Heart right ventricle (tissue), 16 donors: ENCODE measurements around the gene MID1. TPM values are rescaled to one million over a fixed set of nuclear protein-coding genes. Genes with fewer than 3 reads are reported as not detected.

Experiments
- ATAC-seq, 8 donors: fragments of 200-7000 bp; cut with Tn5 transposase; one replicate each; pipeline ENCODE4 v1.9.1; 2020; ENCODE audit warnings: mild to moderate bottlenecking in 8 of 8, moderate library complexity in 8 of 8, moderate number of reproducible peaks in 1 of 8
- DNase-seq, 2 donors: peaks; one replicate each; pipeline ENCODE4 v3.0.0-alpha.2; 2020
- H3K27ac ChIP-seq, 10 donors: fragments of 200-600 bp; sonication (generic) in 2 of 10; one replicate each; pipeline versions ENCODE4 v1.5.0 to v1.8.0; 2020 to 2022; ENCODE audit warnings: mild to moderate bottlenecking in 3 of 10
- H3K27me3 ChIP-seq, 7 donors: fragments of 200-600 bp; one replicate each; pipeline ENCODE4 v1.8.0; 2021 to 2022; ENCODE audit warnings: mild to moderate bottlenecking in 2 of 7
- H3K36me3 ChIP-seq, 9 donors: fragments of 200-600 bp; sonication (generic) in 1 of 9; one replicate each; pipeline versions ENCODE4 v1.5.0 to v1.8.0; 2020 to 2022; ENCODE audit warnings: mild to moderate bottlenecking in 2 of 9
- H3K4me1 ChIP-seq, 9 donors: fragments of 200-600 bp; sonication (generic) in 1 of 9; one replicate each; pipeline versions ENCODE4 v1.5.0 to v1.8.0; 2020 to 2022; ENCODE audit warnings: mild to moderate bottlenecking in 4 of 9
- H3K4me3 ChIP-seq, 10 donors: fragments of 200-600 bp; sonication (generic) in 2 of 10; one replicate each; pipeline versions ENCODE4 v1.5.0 to v1.8.0; 2020 to 2022; ENCODE audit warnings: mild to moderate bottlenecking in 7 of 10, moderate library complexity in 2 of 10
- H3K9me3 ChIP-seq, 11 donors: fragments of 200-600 bp in 10 of 11; sonication (generic) in 2 of 11; one replicate each; pipeline versions ENCODE4 v1.5.0 to v1.8.0; 2013 to 2022; ENCODE audit warnings: mild to moderate bottlenecking in 2 of 11, control low read depth in 1 of 11, moderate library complexity in 1 of 11
- CTCF ChIP-seq, 9 donors: fragments of 200-600 bp; sonication (generic) in 2 of 9; IDR thresholded peaks; one replicate each; pipeline versions ENCODE4 v1.5.0 to v1.8.0; 2021 to 2022; ENCODE audit warnings: antibody characterized with exemption in 9 of 9, mild to moderate bottlenecking in 5 of 9, moderate library complexity in 1 of 9
- WGBS, 2 donors: extraction: QIAGEN DNeasy Blood & Tissue Kit; methylation state at CpG; one replicate each; pipeline ENCODE4 v1.1.7; 2013; ENCODE audit warnings: inconsistent platforms in 1 of 2; 5-methylcytosine and 5-hydroxymethylcytosine counted together
- intact Hi-C, 10 donors: fragments of 100-400 bp; cut with DNase I; formaldehyde crosslinking; loops; one replicate each; pipeline versions ENCODE4 v1.11.1 to v1.14.2; 2022
- polyA plus RNA-seq, 2 donors: library from polyadenylated mRNA; stranded (reverse); fragments of 200-250 nt; gene quantifications; one replicate each; pipeline ENCODE4 v1.2.3, GENCODE V29; 2013
- total RNA-seq, 10 donors: library from RNA; stranded (reverse); fragmentation: NEBNext Ultra II Directional in 3 of 10; extraction: Animal tissue kit (Norgen Biotek cat#: 25700) in 3 of 10; gene quantifications; one replicate each; pipeline versions ENCODE4 v1.2.1 to v1.2.4, GENCODE V29; 2021 to 2023
- donor health status: Arrhythmogenic right ventricular cardiomyopathy.
- donor health status: ischemic (EF 13 %, LVEDD 7.1; RV severe dilation, severe dysfunction).
- donor health status: healthy with polysubstance abuse.
- donor health status: DM: no; HTN: yes; CAD: no.
- donor health status: DM: no; HTN: no; CAD: no.
- donor health status: ischemic (EF 25% LVEDD 6.9; RV normal size, moderate dysfunction).
- donor health status: ischemic (EF 25% LVEDD 5.7; RV mildly dilated, moderate dysfunction).
- donor health status: healthy.
- donor health status: DM: yes; HTN: yes; CAD: no.
- donor health status: Ischemic cardiomyopathy.
- donor health status: ischemic (EF 35%, LVEDD 5.7; RV mildly dilated, moderate dysfunction).
- donor health status: nonischemic (EF 11% LVEDD 7.7; RV severe dilation, severe dysfunction).
- donor health status: DM: yes; HTN: yes; CAD: no.
- donor health status: PGD.
- donor health status: ischemic (EF 29% LVEDD 5.4; RV normal size, mild dysfunction).
- donor health status: nonischemic (EF 23%, LVEDD 6.1; RV moderate dilation, normal function).

The MID1 gene
- total and polyA plus RNA-seq, 12 donors = 1.4 to 22.6 (median 7.2) TPM

GRCh38 chrX:10416424-10416823 is 204.0 kb downstream of the MID1 start:
- TF ChIP-seq CTCF (IDR thresholded peaks at IDR 0.05) = no peak
- Histone ChIP-seq H3K4me1 (no peaks in the 10 kb centered on the region), H3K27me3 (no peaks in the 10 kb centered on the region), H3K4me3 (no peak overlapping the region), H3K27ac (no peak overlapping the region), H3K9me3 (no peaks in the 10 kb centered on the region), H3K36me3 (no peaks in the 10 kb centered on the region)
- ATAC-seq (no peak), DNase-seq (no peak)
- WGBS, 2 donors = 92 to 95% methylated on average over 4 of the region's 4 CpGs
- intact Hi-C loops = no loop called here

- intact Hi-C loops = no loop called here
- Histone ChIP-seq H3K27me3 (no peaks in the 10 kb centered on the region), H3K4me3 (no peak overlapping the region), H3K9me3 (no peaks in the 10 kb centered on the region), H3K27ac (no peak overlapping the region), H3K36me3 (no peaks in the 10 kb centered on the region), H3K4me1 (no peaks in the 10 kb centered on the region)
- DNase-seq = no peak
- TF ChIP-seq CTCF (IDR thresholded peaks at IDR 0.05) = no peak
- no peak for ATAC-seq
- WGBS, 2 donors = 68 to 78% methylated on average over 9 of the region's 9 CpGs
Measured at GRCh38 chrX:10415306-10416001, 204.9 kb downstream of the MID1 start.

GRCh38 chrX:10414862-10415261 is 205.5 kb downstream of the MID1 start:
- no peak for ATAC-seq
- DNase-seq = no peak
- H3K9me3 ChIP-seq = no peaks in the 10 kb centered on the region
- H3K36me3 ChIP-seq = no peaks in the 10 kb centered on the region
- no peak overlapping the region for H3K27ac ChIP-seq
- no peaks in the 10 kb centered on the region for H3K4me1 ChIP-seq
- 83 to 94% methylated on average over 6 of the region's 6 CpGs for WGBS, 2 donors
- TF ChIP-seq CTCF (IDR thresholded peaks at IDR 0.05) = no peak
- no peak overlapping the region for H3K4me3 ChIP-seq
- intact Hi-C loops = no loop called here
- H3K27me3 ChIP-seq = no peaks in the 10 kb centered on the region

- no peaks in the 10 kb centered on the region for H3K4me1 ChIP-seq
- no peaks in the 10 kb centered on the region for H3K36me3 ChIP-seq
- H3K27ac ChIP-seq = no peak overlapping the region
- intact Hi-C loops = no loop called here
- TF ChIP-seq CTCF (IDR thresholded peaks at IDR 0.05) = no peak
- no peaks in the 10 kb centered on the region for H3K27me3 ChIP-seq
- ATAC-seq (no peak), DNase-seq (no peak)
- H3K9me3 ChIP-seq = no peaks in the 10 kb centered on the region
- WGBS, 2 donors = 91 to 95% methylated on average over 9 of the region's 9 CpGs
- no peak overlapping the region for H3K4me3 ChIP-seq
Measured at GRCh38 chrX:10414156-10414824, 206.1 kb downstream of the MID1 start.
